BJ (cell line): ENCODE results near the gene ALS2CL. TPM values are rescaled to one million over a fixed set of nuclear protein-coding genes. Genes with fewer than 3 reads are reported as not detected.

ENCODE experiments used
- CTCF ChIA-PET: fragments of 350-600 bp; formaldehyde crosslinking; extraction: SDS; loops from one replicate; lab custom pipeline; 2021; ENCODE audit warnings: antibody characterized with exemption, inconsistent platforms; lab: Yijun Ruan, JAX
- POLR2A ChIA-PET: fragments of 300-600 bp; sonication (Branson Sonifier 250); formaldehyde crosslinking; extraction: SDS; loops from one replicate; lab custom pipeline; 2021; ENCODE audit warnings: antibody characterized with exemption; lab: Charles Lee
- DNase-seq: peaks from one replicate; pipeline ENCODE4 v3.0.0-alpha.2; 2011; ENCODE audit warnings: low read depth
- H3K27me3 ChIP-seq: 2 replicates; pipeline ENCODE4 v1.6.0; 2011; ENCODE audit warnings: low read length; ENCODE audit not compliant: control insufficient read depth, insufficient read depth
- H3K36me3 ChIP-seq: 2 replicates; pipeline ENCODE4 v1.5.1; 2011; ENCODE audit warnings: low read length; ENCODE audit not compliant: control insufficient read depth, insufficient read depth
- H3K4me3 ChIP-seq: 2 replicates; pipeline ENCODE4 v1.5.1; 2011; ENCODE audit warnings: low read depth, mild to moderate bottlenecking, control low read depth, low read length
- CTCF ChIP-seq: IDR thresholded peaks from 2 replicates; pipeline ENCODE4 v1.5.1; 2011; ENCODE audit warnings: low read depth, mild to moderate bottlenecking, control low read depth, inconsistent platforms, low read length, moderate library complexity; ENCODE audit not compliant: insufficient read depth
- polyA plus RNA-seq: library from polyadenylated mRNA; depleted of rRNA; stranded (reverse); fragments of >200 nt; gene quantifications from 2 replicates; pipeline ENCODE4 v1.2.3, GENCODE V29; 2011

The ALS2CL gene
- polyA plus RNA-seq, 1 experiment, result 7.2 TPM

GRCh38 chr3:46661776-46662766, 31.4 kb downstream of the ALS2CL start:
- Histone ChIP-seq H3K4me3 (no peak overlapping the region), H3K36me3 (no peaks in the 10 kb centered on the region), H3K27me3 (peaks cover 1% of the 10 kb centered on the region; the same call in 1 of the 2 replicates)
- CTCF ChIA-PET, result interaction anchor here (0.6 to 6.1 kb wide), 5 partner anchors 10 to 1308 kb away, joined by 3 to 24 read pairs (median 3); no protein-coding TSS in a partner anchor
- no peak for TF ChIP-seq CTCF
- DNase-seq, result no peak
- POLR2A ChIA-PET, result no interaction called here

- H3K27me3 ChIP-seq, result peaks cover 1% of the 10 kb centered on the region; the same call in 1 of the 2 replicates
- ChIA-PET POLR2A (no interaction called here), CTCF (interaction anchor here (1.0 to 6.1 kb wide), 4 partner anchors 14 to 249 kb away, joined by 3 to 24 read pairs (median 3); no protein-coding TSS in a partner anchor)
- H3K4me3 ChIP-seq, result no peak overlapping the region
- no peak for DNase-seq
- H3K36me3 ChIP-seq, result no peaks in the 10 kb centered on the region
- TF ChIP-seq CTCF, result no peak
Measured at GRCh38 chr3:46660543-46661523, 32.6 kb downstream of the ALS2CL start.

- POLR2A ChIA-PET, result no interaction called here
- CTCF ChIA-PET, result interaction anchor here (0.7 to 6.1 kb wide), 3 partner anchors 10 to 250 kb away, joined by 3 to 24 read pairs (median 3); no protein-coding TSS in a partner anchor
Measured at GRCh38 chr3:46660003-46660402, 33.5 kb downstream of the ALS2CL start.

GRCh38 chr3:46659285-46659684, 34.2 kb downstream of the ALS2CL start:
- TF ChIP-seq CTCF, result no peak
- ChIA-PET POLR2A (no interaction called here), CTCF (interaction anchor here (6.1 kb wide), 1 partner anchor 170 kb away, joined by 24 read pairs; no protein-coding TSS in a partner anchor)
- no peaks in the 10 kb centered on the region for H3K36me3 ChIP-seq
- no peak for DNase-seq
- peaks cover 3% of the 10 kb centered on the region; the same call in 1 of the 2 replicates for H3K27me3 ChIP-seq
- H3K4me3 ChIP-seq, result no peak overlapping the region

More at GRCh38 chr3:46660003-46660402, 33.5 kb downstream of the ALS2CL start:
- Histone ChIP-seq H3K4me3 (no peak overlapping the region), H3K36me3 (no peaks in the 10 kb centered on the region), H3K27me3 (peaks cover 1% of the 10 kb centered on the region; the same call in 1 of the 2 replicates)
- no peak for DNase-seq
- no peak for TF ChIP-seq CTCF
